Progenitor cell of endocrine pancreas (in vitro differentiated cells): Measurements from ENCODE around the gene RBFOX1. TPM values are rescaled to one million over a fixed set of nuclear protein-coding genes. Genes with fewer than 3 reads are reported as not detected.

ENCODE experiments used
- DNase-seq: peaks from one replicate; pipeline ENCODE4 v3.0.0; 2021; ENCODE audit warnings: low spot score; ENCODE audit not compliant: unreplicated experiment
- H3K27ac Mint-ChIP-seq: 2 replicates; pipeline ENCODE4 v1.8.0; 2021; ENCODE audit warnings: mild to moderate bottlenecking, moderate library complexity, mixed read lengths
- H3K27me3 Mint-ChIP-seq: 2 replicates; pipeline ENCODE4 v1.8.0; 2021; ENCODE audit warnings: mixed read lengths
- H3K36me3 Mint-ChIP-seq: 2 replicates; pipeline ENCODE4 v1.8.0; 2022; ENCODE audit warnings: mixed read lengths; ENCODE audit not compliant: insufficient read depth
- H3K4me1 Mint-ChIP-seq: 2 replicates; pipeline ENCODE4 v1.8.0; 2021; ENCODE audit warnings: low read depth, mixed read lengths
- H3K4me3 Mint-ChIP-seq: 2 replicates; pipeline ENCODE4 v1.8.0; 2021; ENCODE audit warnings: low read depth, mild to moderate bottlenecking, moderate library complexity, mixed read lengths
- H3K9me3 Mint-ChIP-seq: 2 replicates; pipeline ENCODE4 v1.8.0; 2021; ENCODE audit warnings: low read depth, mixed read lengths
- CTCF ChIP-seq: fragments of 200-600 bp; sonication (generic); IDR thresholded peaks from one replicate; pipeline ENCODE4 v1.5.0; 2021; ENCODE audit warnings: antibody characterized with exemption, mild to moderate bottlenecking; ENCODE audit not compliant: unreplicated experiment
- total RNA-seq: library from RNA; stranded (reverse); gene quantifications from 2 replicates; pipeline ENCODE4 v1.2.1, GENCODE V29; 2021

The RBFOX1 gene
- total RNA-seq, 1 donor from 2014 or later, result 0.29 TPM

GRCh38 chr16:7482596-7483290 lies 150.1 kb downstream of the RBFOX1 start:
- DNase-seq, result no peak
- Mint-ChIP-seq H3K27ac (no peak overlapping the region), H3K4me3 (no peak overlapping the region), H3K27me3 (peaks cover 15% of the 10 kb centered on the region), H3K4me1 (no peaks in the 10 kb centered on the region), H3K36me3 (no peaks in the 10 kb centered on the region), H3K9me3 (no peaks in the 10 kb centered on the region)
- no peak for TF ChIP-seq CTCF

- Mint-ChIP-seq H3K27ac (no peak overlapping the region), H3K9me3 (no peaks in the 10 kb centered on the region), H3K4me1 (no peaks in the 10 kb centered on the region), H3K4me3 (no peak overlapping the region), H3K36me3 (no peaks in the 10 kb centered on the region), H3K27me3 (peaks cover 14% of the 10 kb centered on the region)
- no peak for TF ChIP-seq CTCF
- DNase-seq, result no peak
Measured at GRCh38 chr16:7487574-7488323, 155.1 kb downstream of the RBFOX1 start.

GRCh38 chr16:7492122-7492521 lies 159.5 kb downstream of the RBFOX1 start:
- no peaks in the 10 kb centered on the region for H3K4me1 Mint-ChIP-seq
- H3K9me3 Mint-ChIP-seq, result no peaks in the 10 kb centered on the region
- no peak overlapping the region for H3K4me3 Mint-ChIP-seq
- no peaks in the 10 kb centered on the region for H3K36me3 Mint-ChIP-seq
- peaks cover 14% of the 10 kb centered on the region for H3K27me3 Mint-ChIP-seq
- no peak overlapping the region for H3K27ac Mint-ChIP-seq
- no peak for DNase-seq
- TF ChIP-seq CTCF, result no peak

GRCh38 chr16:7493133-7493532 lies 160.5 kb downstream of the RBFOX1 start:
- Mint-ChIP-seq H3K4me3 (no peak overlapping the region), H3K27me3 (peaks cover 11% of the 10 kb centered on the region), H3K27ac (no peak overlapping the region), H3K36me3 (no peaks in the 10 kb centered on the region), H3K9me3 (no peaks in the 10 kb centered on the region), H3K4me1 (no peaks in the 10 kb centered on the region)
- TF ChIP-seq CTCF, result no peak
- no peak for DNase-seq

- H3K27me3 Mint-ChIP-seq, result peaks cover 4% of the 10 kb centered on the region
- no peaks in the 10 kb centered on the region for H3K4me1 Mint-ChIP-seq
- H3K27ac Mint-ChIP-seq, result no peak overlapping the region
- H3K4me3 Mint-ChIP-seq, result no peak overlapping the region
- no peaks in the 10 kb centered on the region for H3K36me3 Mint-ChIP-seq
- H3K9me3 Mint-ChIP-seq, result no peaks in the 10 kb centered on the region
- TF ChIP-seq CTCF, result no peak
- DNase-seq, result no peak
Measured at GRCh38 chr16:7497691-7498090, 165.0 kb downstream of the RBFOX1 start.
